HG02840 (cell line): Measurements from ENCODE around the gene CTSH.

Experiments used
- ATAC-seq: cut with Tn5 transposase; IDR thresholded peaks from one replicate; pipeline ENCODE4 v1.9.1; 2021; ENCODE audit warnings: mild to moderate bottlenecking, moderate library complexity, moderate number of reproducible peaks; ENCODE audit not compliant: unreplicated experiment, low FRiP score

The CTSH gene, protein sequence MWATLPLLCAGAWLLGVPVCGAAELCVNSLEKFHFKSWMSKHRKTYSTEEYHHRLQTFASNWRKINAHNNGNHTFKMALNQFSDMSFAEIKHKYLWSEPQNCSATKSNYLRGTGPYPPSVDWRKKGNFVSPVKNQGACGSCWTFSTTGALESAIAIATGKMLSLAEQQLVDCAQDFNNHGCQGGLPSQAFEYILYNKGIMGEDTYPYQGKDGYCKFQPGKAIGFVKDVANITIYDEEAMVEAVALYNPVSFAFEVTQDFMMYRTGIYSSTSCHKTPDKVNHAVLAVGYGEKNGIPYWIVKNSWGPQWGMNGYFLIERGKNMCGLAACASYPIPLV

DNA sequence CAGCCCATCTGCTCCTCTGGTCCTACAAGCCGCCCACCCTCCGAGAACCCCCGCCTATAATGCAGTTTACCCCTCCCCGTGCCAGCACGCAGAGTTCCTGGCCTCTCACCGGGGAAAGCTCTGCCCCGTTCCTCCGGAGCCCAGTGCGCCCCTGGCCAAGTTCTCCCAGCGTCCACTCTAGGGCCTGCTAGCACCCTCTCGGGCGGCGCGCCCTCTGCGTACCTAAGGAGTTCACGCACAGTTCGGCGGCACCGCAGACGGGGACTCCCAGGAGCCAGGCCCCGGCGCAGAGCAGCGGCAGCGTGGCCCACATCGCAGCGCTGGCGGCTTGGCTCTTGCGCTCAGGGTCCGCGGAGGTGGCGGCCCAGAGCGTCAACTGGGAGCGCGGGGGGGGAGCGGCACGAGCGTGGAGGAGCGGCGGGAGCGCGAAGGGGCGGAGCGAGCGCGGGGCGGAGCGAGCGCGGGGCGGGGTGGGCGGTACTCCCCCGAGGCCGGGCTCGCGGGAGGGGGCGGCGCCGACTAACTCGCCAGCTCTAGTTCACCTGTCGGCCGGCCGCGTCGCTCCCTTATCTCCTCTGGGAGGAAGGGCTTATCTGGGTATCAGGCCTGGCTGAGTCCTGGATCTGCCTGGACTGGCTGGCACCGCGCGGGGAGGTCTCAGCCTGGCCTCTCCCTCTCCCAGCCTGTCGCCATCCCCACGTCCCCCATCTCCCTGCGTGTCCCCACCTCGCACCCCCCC is at the start of gene CTSH:
CTSH (minus strand) TSS at position 378 of the 739 bp plus-strand sequence; CDS start at position 313, 65 bp downstream.
- ATAC-seq: peak; percentile 64

DNA sequence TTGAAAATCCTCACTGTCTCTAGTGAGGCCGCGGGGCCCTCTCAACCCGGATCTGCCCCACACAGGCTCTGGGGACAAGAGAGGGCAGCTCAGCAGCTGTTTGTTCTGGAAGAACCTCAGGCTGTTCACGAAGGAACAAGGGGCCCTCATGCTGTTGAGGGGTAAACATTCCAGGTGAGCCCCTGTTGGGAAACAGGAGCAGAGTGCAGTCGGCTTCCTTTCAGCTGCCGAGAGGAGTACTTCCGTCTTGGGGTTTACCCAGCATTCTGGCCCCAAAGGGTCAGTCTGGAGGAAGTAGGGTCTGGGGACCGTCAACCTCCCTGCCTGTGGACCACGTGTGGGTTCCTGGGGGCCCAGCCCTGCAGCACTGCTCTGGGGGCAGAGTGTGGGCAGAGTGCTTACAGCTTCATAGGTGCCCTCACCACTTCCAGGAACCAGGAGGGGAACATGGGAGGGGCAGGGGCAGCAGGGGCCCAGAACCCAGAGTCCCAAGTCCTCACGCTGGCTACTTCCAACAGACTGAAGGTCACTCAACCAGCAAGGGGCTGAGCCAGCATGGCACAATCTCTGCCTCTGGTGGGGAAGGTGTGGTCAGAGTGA is 49.2 kb upstream of the CTSH start:
- ATAC-seq: no peak

DNA sequence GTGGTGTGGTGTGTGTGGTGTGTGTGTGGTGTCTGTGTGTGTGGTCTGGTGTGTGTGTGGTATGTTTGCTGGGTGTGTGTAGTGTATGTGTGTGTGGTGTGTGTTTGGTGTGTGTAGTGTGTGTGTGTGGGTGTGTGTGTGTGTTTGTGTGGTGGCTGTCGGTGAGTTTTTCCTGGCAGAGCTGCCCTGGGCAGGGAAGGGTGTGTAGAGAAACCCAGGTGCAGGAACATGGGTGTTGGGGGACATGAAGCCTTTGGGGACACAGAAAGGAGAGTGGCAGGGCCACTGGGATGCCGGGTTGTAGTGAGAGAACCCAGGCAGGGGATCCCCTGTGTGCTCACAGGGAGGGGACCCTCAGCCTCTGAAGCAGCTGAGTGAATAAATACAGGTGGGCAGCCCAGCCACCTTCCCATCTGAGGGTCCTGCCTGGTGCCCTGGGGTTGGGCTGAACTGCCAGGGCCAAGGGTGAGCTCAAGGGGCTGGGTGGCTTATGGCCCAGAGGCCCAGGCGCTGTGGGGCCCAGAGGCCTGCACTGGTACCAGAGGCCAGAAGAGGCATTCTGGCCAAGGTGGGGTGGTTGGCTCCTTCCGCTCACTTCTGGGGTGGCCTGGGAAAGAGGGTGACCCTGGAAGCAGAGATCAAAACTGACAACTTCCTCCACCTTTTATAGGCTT is 48.5 kb upstream of the CTSH start:
- no peak for ATAC-seq

DNA sequence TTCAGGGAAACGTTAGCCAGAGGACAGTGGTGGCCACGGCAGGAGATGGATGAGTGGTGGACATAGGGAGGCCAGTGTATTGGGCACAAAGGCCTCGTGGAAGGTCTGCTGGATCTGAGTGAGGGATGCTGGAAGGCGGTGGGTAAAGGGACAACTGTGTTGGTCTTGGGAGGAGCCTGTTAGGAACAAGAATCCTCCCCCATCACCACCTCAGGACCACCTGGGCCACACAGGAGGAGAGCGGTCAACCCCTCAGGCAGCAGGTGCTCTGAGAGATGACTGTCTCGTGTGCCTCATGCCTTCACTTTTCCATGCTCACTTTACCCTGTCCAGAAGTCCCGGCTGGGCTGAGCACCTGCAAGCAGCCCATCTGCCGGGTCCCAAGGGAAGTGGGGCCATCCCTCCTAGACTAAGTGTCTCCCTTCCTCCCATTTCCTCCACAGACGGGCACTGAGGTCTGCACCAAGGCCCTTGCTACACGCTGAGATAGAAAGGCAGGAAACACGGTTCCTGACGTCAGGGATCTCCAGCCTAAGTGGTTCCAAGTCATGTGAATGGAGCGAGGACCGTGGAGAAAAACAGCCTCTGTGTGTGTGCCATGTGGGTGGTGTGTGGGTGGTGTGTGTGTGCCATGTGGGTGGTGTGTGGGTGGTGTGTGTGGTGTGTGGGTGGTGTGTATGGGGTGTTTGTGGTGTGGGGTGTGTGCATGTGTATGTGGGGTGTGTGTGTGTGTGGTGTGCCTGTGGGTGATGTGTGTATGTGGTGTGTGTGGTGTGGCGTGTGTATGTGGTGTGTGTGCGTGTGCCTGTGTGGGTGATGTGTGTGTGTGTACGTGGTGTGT is 47.8 kb upstream of the CTSH start:
- ATAC-seq: no peak

DNA sequence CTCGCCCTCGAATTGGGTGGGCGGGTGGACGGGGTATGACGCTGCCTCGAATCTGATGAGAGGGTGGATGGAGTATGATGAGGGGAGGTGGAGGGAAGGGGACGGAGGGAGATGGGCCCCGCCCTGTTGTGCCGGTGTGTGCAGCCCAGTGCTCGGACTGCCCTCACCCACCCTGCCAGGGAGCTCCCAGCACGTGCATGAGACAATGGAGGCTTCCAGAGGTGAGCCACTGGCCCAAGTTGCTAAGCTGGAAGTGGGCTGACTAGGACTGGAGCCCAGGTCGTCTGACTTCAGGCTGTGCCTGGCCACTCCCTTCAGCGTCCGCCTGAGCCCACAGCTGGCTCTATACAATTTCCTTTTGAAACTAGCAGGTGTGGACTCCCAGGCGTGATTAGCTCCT is 47.0 kb upstream of the CTSH start:
- no peak for ATAC-seq

DNA sequence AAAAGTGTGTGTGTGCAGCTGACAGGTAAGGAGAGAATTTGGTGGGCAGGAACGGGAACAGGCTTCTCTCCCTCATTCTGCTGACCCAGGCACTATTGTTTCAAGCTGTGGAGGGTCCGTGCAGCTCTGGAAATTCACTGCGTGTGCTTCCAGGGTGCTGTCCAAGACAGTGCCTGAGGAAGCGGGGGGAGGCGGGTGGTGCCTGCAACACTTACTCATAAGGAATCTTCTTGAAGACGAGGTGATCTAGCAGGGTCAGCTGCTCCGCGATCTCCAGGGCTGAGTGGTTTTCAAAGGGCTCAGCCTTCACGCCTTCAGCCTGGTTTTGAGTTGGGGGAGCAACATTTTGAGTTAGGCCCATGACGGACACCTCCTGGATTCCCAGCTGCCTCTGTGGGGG is 46.6 kb upstream of the CTSH start:
- ATAC-seq: no peak

DNA sequence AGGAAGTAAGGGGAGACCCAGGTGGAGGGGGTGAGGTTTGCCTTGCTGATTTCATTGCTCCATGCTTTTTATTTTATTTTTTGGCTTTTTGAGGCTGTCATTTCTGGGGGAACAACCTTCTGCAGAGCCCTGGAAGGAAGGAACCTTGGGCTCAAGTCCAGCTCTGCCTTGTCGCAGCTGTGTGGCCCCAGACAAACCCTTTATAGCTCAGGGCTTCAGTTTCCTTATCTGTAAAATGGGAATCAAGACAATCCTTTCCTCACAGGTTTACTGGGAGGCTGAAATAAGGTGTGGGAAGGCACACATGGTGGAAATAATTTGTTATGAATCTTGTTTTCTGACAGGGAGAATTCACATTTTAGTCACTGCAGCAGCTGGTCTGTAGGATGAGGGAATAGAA is 45.4 kb upstream of the CTSH start:
- no peak for ATAC-seq

DNA sequence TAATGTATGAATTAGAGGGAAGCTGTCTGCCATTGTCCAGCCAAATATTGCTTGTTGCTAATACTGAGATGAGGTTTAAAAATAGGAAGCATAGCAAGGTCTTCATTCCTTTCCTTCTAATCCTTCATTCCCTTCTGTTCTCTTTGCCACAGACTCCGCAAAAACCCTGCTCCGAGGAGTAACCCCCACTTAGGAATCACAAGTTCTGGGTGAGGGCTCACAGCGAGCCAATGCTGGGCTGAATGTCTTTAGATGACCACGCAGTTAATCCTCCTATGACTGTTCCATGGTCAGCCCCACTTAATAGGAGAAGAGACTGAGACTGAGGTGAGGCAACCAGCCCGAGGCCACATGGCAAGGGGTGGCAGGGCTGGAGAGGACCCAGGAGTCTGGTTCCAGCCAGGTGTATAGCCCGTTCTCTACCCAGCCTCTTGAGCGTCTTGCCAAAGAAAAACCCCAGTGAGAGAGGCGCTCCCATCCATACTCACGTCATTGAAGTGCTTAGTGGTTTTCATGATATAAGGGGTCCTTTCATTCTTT is 44.9 kb upstream of the CTSH start:
- ATAC-seq: no peak

DNA sequence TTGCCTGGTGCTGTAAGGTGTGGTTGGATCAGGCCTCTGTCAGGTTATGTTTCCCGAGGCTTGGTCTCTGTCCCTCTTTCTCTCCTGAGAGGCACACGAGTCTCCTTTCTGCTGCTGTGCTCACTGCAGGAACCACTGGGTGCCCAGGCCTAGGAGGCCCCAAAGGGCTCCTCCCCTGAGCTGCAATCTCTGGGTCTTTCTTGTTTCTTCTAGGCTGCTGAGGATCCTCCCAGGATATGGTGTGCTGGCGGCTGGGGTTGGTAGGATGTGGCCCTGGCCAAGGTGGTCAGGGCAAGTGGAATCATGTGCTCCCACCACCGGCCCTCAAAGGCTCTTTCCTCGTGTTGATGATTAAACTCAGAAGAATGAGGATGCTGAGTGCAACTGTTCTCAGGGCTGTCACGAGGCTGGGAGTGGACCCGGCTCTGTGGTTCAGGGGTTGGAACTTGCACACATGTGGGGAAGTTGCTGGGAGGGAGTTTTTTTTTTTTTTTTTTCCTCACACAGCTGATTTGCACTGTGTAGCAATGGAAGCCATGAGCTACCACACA is 43.6 kb upstream of the CTSH start:
- no peak for ATAC-seq

DNA sequence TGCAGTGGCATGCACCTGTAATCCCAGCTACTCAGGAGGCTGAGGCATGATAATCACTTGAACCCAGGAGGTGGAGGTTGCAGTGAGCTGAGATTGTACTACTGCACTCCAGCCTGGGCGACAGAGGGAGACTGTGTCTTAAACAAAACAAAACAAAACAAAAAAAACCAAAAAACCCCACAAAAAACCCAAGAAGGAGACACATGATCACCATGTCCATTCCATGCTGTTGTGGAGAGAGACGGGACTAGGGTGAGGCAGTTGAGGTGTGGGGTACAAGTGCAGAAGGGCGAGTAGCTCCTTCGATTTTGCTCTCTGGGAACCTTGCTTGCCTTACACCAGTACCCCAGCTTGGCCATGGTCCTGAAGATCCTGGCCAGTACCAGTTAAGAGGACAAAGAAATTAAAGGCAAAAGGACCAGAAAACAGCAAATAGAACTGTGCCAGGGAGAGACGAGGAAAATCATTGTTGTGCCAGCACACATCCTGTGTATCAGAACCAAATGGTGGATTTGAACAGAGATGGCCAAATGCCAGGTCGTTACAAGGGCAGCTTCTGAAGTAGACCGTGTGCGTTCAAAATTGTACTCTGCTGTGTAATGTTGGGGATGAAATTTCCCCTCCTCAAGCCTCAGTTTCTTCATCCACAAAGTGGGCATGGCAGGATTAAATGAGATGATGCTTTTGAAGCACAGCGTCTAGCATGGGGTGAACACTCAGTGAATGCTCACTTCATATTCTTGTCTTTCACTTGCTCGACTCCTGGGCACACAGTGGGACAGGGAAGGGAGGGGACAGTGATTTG is 42.9 kb upstream of the CTSH start:
- ATAC-seq: no peak

DNA sequence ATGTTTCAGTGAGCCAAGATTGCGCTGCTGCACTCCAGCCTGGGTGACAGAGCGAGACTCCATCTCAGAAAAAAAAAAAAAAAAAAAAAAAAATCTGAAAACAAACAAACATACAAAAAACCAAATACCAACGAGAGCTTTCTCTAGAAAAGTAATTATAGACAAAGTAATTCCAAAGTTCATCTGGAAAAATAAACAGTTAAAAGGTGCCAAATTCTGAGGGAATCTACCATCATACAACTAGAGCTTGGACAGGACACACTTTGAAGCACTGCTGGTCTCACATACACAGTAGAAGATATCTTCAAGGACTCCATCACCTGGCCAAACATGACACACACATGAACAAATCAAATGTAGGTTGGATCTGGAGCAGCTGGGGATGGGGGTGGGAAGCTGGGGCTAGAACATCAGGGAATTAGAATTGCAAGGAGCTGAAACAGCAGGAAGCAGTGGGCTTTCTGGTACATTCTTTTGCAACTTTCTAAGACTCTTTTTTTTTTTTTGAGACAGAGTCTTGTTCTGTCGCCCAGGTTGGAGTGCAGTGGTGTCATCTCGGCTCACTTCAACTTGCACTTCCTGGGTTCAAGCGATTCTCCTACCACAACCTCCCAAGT is 41.1 kb upstream of the CTSH start:
- no peak for ATAC-seq

DNA sequence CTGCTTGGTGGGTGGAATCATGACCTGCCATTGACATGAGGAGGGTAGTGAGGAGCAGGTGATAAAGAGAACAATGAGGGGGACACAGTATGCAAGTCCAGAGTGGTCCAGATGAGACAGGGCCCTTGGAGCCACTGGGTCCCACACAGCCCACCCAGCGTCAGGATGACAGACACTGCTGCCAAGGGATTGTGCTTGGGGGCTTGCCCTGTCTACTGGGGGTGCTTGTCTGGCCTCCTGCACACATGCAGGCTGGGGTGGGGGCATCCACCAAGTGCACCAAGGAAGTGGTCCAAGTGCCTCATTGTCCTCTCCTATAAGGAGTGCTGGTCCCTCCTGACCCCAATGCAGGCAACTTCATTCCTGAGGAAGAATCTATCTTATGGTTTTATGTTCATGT is 39.2 kb upstream of the CTSH start:
- ATAC-seq: no peak

DNA sequence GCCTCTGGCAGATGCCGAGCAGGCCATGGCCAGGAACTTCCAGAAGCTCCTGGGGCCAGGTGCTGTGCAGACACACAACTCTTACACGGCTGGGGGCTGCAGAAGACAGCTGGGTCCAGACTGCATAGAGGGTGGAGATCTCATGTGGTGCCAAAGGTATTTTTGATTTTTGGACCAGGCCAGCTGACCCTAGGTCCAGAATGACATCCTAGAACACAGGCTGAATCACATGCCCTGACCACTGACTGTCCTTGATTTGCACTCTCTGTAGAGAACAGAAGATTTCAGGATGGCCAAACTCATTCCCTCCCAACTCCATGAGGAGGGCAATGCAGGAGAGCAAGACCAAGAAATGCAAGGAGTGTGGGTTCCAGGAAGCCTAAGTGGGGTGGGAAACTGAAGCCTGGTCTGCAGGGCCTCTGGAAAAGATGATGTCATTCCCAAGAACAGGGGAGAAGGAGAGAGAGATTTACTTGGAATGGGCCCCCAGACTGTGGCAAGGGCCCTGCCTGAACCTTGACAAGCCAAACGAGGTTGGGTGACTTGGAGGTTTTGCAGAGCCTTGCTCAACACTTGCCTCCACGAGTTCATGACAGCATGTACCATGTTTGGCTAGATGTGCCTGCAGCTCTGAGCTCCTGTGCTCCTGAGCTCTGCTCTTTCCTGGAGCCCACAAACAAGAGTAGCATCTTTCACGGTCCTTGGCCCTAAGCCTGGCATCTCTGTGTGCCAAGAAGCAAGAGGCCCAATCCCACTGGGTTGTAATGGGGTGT is 38.5 kb upstream of the CTSH start:
- no peak for ATAC-seq

DNA sequence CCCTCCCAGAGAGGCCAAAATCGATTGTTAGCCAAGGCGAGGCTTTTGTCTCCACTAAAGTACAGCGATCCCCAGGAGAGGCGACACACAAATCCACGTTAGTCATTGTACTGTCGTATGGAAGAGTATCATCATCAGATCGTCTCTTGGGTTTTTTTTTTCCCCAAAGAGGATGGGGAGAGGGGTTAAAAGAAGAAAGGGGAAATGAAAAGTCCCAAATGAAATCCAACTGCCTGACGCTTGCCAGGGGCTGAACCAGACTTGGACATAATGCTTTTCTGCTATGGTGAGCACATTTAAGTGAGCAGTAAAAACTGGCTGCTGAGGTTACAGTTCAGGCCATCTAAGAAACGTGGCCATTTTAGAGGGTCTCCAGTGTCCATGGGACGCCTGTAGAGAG is 37.9 kb upstream of the CTSH start:
- no peak for ATAC-seq

DNA sequence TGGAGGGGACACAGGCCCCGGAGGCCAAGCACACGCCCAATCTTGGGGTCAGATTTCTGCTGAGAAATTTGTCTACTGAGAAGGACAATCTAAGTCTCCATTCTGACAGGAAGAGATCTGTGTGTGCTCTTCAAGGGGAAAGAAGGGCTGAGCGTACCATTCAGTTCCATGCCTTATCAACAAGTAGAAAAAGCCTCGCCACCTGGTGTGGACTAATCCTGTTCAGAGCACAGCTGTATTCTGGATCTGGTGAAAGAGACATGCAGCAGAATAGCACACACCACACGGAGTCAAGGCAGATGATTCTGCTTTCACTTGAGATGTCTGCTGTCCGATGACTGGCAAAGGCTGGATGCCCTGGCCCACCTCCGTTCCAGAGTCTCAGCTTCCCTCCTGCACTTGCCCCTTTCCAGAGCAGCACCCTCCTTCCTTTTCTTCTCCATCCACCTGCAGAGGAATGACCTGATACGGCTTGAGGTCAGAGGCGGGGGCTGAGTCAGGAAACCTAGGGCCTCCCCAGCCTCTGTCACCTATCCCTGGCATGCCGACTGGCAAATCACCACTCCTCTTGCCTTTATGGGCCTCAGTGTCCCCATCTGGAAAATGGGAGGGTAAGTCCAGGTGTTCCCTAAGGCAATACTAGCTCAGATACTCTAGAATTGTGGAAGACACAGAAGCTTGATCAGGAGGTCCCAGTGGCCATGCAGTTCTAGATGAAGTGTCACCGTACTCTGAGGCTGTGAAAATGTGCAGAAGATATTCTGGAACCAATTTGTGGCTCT is 36.9 kb upstream of the CTSH start:
- ATAC-seq: no peak

DNA sequence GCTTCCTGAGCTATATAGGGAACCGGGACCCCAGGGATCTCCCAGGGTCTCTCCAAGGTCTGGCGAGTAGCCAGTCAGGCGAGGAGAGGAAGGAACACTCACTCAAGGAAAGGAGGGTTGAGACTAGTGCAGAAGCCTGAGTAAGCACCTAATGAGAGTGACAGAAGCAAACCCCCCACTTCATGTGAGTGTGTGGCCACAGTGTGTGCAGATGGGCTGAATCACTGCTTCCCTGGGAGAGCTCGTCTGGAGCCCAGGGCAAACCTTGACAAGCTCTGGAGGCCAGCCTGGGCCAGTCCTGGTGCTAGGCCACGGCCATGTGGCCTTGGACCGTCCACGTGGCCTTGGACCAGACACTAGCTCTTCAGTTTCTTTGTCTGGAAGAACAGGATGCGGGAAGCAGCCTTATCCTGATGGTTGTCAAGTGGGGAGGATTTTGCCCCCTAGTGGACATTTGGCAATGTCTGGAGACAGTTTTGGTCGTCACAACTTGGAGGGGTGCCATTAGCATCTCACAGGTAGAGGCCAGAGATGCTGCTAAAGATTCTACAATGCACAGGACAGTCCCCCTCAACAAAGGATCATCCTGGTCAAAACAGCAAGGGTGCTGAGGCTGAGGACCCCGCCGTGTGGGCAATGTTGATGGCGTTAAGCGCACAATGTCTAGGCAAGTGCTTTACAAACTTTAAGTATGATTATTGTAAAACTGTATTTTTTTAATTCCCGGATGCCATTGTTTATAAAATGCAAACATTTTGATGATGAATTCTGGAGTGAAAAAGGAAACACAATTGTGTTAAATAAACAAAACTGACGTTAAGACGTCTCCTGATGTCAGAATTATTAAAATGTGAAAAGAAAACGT is 34.8 kb upstream of the CTSH start:
- ATAC-seq: no peak
